ENCODE data around the gene LPIN1.
"Not testable (repeated sequence)": the region's sequence is repeated elsewhere in the genome, so short reads cannot be mapped to it uniquely, and the experiment has no call there.

LPIN1 gene

GRCh38 chr2:11809586-11810236, 63.3 kb downstream of the LPIN1 start:
- DNase-seq (ENCODE audit: low read depth, low spot score): no peak
- Histone ChIP-seq H3K9me3 (ENCODE audit: control insufficient read depth, insufficient read depth, low read length) (no peaks in the 10 kb centered on the region), H3K36me3 (ENCODE audit: control insufficient read depth, insufficient read depth, low read length) (peaks cover 3% of the 10 kb centered on the region; the same call in 1 of the 2 replicates), H3K4me1 (ENCODE audit: control insufficient read depth, insufficient read depth, low read length) (no peaks in the 10 kb centered on the region), H3K27ac (ENCODE audit: low read length) (no peak overlapping the region), H3K27me3 (ENCODE audit: control insufficient read depth, insufficient read depth, low read length) (no peaks in the 10 kb centered on the region), H3K4me3 (ENCODE audit: low read length) (no peak overlapping the region)
- WGBS (ENCODE audit: insufficient coverage, insufficient read length): no CpG with 5 or more reads among the region's 12 CpGs

- WGBS (ENCODE audit: insufficient coverage, insufficient read length): no CpG with 5 or more reads among the region's 12 CpGs
These were observed 64.0 kb downstream of the LPIN1 start for GRCh38 chr2:11810237-11810977.

GRCh38 chr2:11811036-11811654, 64.7 kb downstream of the LPIN1 start:
- H3K4me3 ChIP-seq (ENCODE audit: low read length): no peak overlapping the region
- H3K4me1 ChIP-seq (ENCODE audit: control insufficient read depth, insufficient read depth, low read length): no peaks in the 10 kb centered on the region
- H3K27me3 ChIP-seq (ENCODE audit: control insufficient read depth, insufficient read depth, low read length): no peaks in the 10 kb centered on the region
- peaks cover 4% of the 10 kb centered on the region; the same call in 1 of the 2 replicates for H3K36me3 ChIP-seq (ENCODE audit: control insufficient read depth, insufficient read depth, low read length)
- WGBS (ENCODE audit: insufficient coverage, insufficient read length): no CpG with 5 or more reads among the region's 6 CpGs
- no peaks in the 10 kb centered on the region for H3K9me3 ChIP-seq (ENCODE audit: control insufficient read depth, insufficient read depth, low read length)
- no peak overlapping the region for H3K27ac ChIP-seq (ENCODE audit: low read length)
- DNase-seq (ENCODE audit: low read depth, low spot score): no peak

More at GRCh38 chr2:11810237-11810977, 64.0 kb downstream of the LPIN1 start:
- no peak for DNase-seq (ENCODE audit: low read depth, low spot score)
- H3K4me1 ChIP-seq (ENCODE audit: control insufficient read depth, insufficient read depth, low read length): no peaks in the 10 kb centered on the region
- H3K4me3 ChIP-seq (ENCODE audit: low read length): no peak overlapping the region
- H3K27me3 ChIP-seq (ENCODE audit: control insufficient read depth, insufficient read depth, low read length): no peaks in the 10 kb centered on the region
- no peaks in the 10 kb centered on the region for H3K9me3 ChIP-seq (ENCODE audit: control insufficient read depth, insufficient read depth, low read length)
- peaks cover 6% of the 10 kb centered on the region; the same call in 1 of the 2 replicates for H3K36me3 ChIP-seq (ENCODE audit: control insufficient read depth, insufficient read depth, low read length)
- no peak overlapping the region for H3K27ac ChIP-seq (ENCODE audit: low read length)

- Histone ChIP-seq H3K4me3 (ENCODE audit: low read length) (no peak overlapping the region), H3K27me3 (ENCODE audit: control insufficient read depth, insufficient read depth, low read length) (no peaks in the 10 kb centered on the region), H3K36me3 (ENCODE audit: control insufficient read depth, insufficient read depth, low read length) (peaks cover 4% of the 10 kb centered on the region; the same call in 1 of the 2 replicates), H3K27ac (ENCODE audit: low read length) (no peak overlapping the region), H3K4me1 (ENCODE audit: control insufficient read depth, insufficient read depth, low read length) (no peaks in the 10 kb centered on the region), H3K9me3 (ENCODE audit: control insufficient read depth, insufficient read depth, low read length) (no peaks in the 10 kb centered on the region)
- no CpG with 5 or more reads among the region's 25 CpGs for WGBS (ENCODE audit: insufficient coverage, insufficient read length)
- no peak for DNase-seq (ENCODE audit: low read depth, low spot score)
These were observed 66.2 kb downstream of the LPIN1 start for GRCh38 chr2:11812466-11813248.

GRCh38 chr2:11813345-11813744, 66.9 kb downstream of the LPIN1 start:
- not testable (repeated sequence) for H3K4me3 ChIP-seq (ENCODE audit: low read length); H3K27me3 ChIP-seq (ENCODE audit: control insufficient read depth, insufficient read depth, low read length); H3K4me1 ChIP-seq (ENCODE audit: control insufficient read depth, insufficient read depth, low read length); DNase-seq (ENCODE audit: low read depth, low spot score); H3K9me3 ChIP-seq (ENCODE audit: control insufficient read depth, insufficient read depth, low read length); H3K36me3 ChIP-seq (ENCODE audit: control insufficient read depth, insufficient read depth, low read length); H3K27ac ChIP-seq (ENCODE audit: low read length)
- no CpG with 5 or more reads among the region's 10 CpGs for WGBS (ENCODE audit: insufficient coverage, insufficient read length)

GRCh38 chr2:11813951-11814350, 67.5 kb downstream of the LPIN1 start:
- WGBS (ENCODE audit: insufficient coverage, insufficient read length): no CpG with 5 or more reads among the region's 7 CpGs

GRCh38 chr2:11814979-11815510, 68.6 kb downstream of the LPIN1 start:
- H3K27ac ChIP-seq (ENCODE audit: low read length): no peak overlapping the region
- H3K27me3 ChIP-seq (ENCODE audit: control insufficient read depth, insufficient read depth, low read length): no peaks in the 10 kb centered on the region
- no peaks in the 10 kb centered on the region for H3K4me1 ChIP-seq (ENCODE audit: control insufficient read depth, insufficient read depth, low read length)
- H3K9me3 ChIP-seq (ENCODE audit: control insufficient read depth, insufficient read depth, low read length): no peaks in the 10 kb centered on the region
- H3K4me3 ChIP-seq (ENCODE audit: low read length): no peak overlapping the region
- WGBS (ENCODE audit: insufficient coverage, insufficient read length): no CpG with 5 or more reads among the region's 13 CpGs
- peaks cover 4% of the 10 kb centered on the region; the same call in 1 of the 2 replicates for H3K36me3 ChIP-seq (ENCODE audit: control insufficient read depth, insufficient read depth, low read length)
- DNase-seq (ENCODE audit: low read depth, low spot score): no peak

More at GRCh38 chr2:11813951-11814350, 67.5 kb downstream of the LPIN1 start:
- H3K4me1 ChIP-seq (ENCODE audit: control insufficient read depth, insufficient read depth, low read length): no peaks in the 10 kb centered on the region
- no peaks in the 10 kb centered on the region for H3K27me3 ChIP-seq (ENCODE audit: control insufficient read depth, insufficient read depth, low read length)
- no peaks in the 10 kb centered on the region for H3K9me3 ChIP-seq (ENCODE audit: control insufficient read depth, insufficient read depth, low read length)
- no peak overlapping the region for H3K27ac ChIP-seq (ENCODE audit: low read length)
- H3K4me3 ChIP-seq (ENCODE audit: low read length): no peak overlapping the region
- H3K36me3 ChIP-seq (ENCODE audit: control insufficient read depth, insufficient read depth, low read length): peaks cover 4% of the 10 kb centered on the region; the same call in 1 of the 2 replicates
- DNase-seq (ENCODE audit: low read depth, low spot score): no peak

GRCh38 chr2:11816935-11817334, 70.5 kb downstream of the LPIN1 start:
- H3K9me3 ChIP-seq (ENCODE audit: control insufficient read depth, insufficient read depth, low read length); H3K4me3 ChIP-seq (ENCODE audit: low read length); H3K4me1 ChIP-seq (ENCODE audit: control insufficient read depth, insufficient read depth, low read length); H3K27ac ChIP-seq (ENCODE audit: low read length); H3K36me3 ChIP-seq (ENCODE audit: control insufficient read depth, insufficient read depth, low read length); DNase-seq (ENCODE audit: low read depth, low spot score); H3K27me3 ChIP-seq (ENCODE audit: control insufficient read depth, insufficient read depth, low read length): not testable (repeated sequence)
- no CpG with 5 or more reads among the region's 3 CpGs for WGBS (ENCODE audit: insufficient coverage, insufficient read length)

- peaks cover 7% of the 10 kb centered on the region; the same call in 1 of the 2 replicates for H3K36me3 ChIP-seq (ENCODE audit: control insufficient read depth, insufficient read depth, low read length)
These were observed 72.8 kb downstream of the LPIN1 start for GRCh38 chr2:11819235-11819729.

More at GRCh38 chr2:11819235-11819729, 72.8 kb downstream of the LPIN1 start:
- H3K4me1 ChIP-seq (ENCODE audit: control insufficient read depth, insufficient read depth, low read length): 0 out of 2 replicates have a peak, but pooled peaks cover 1% of the 10 kb centered on the region
- no peaks in the 10 kb centered on the region for H3K9me3 ChIP-seq (ENCODE audit: control insufficient read depth, insufficient read depth, low read length)
- no peak for DNase-seq (ENCODE audit: low read depth, low spot score)
- H3K4me3 ChIP-seq (ENCODE audit: low read length): no peak overlapping the region
- no CpG with 5 or more reads among the region's 5 CpGs for WGBS (ENCODE audit: insufficient coverage, insufficient read length)
- no peaks in the 10 kb centered on the region for H3K27me3 ChIP-seq (ENCODE audit: control insufficient read depth, insufficient read depth, low read length)
- H3K27ac ChIP-seq (ENCODE audit: low read length): no peak overlapping the region

All from iPS DF 6.9 (cell line).